HCT116 (cell line): ENCODE results near the gene SGSH. TPM values are rescaled to one million over a fixed set of nuclear protein-coding genes. Genes with fewer than 3 reads are reported as not detected.

Experiments
- ATAC-seq: fragments of 200-7000 bp; cut with Tn5 transposase; 2 replicates; pipeline ENCODE4 v1.9.1; 2020; ENCODE audit warnings: mild to moderate bottlenecking, moderate library complexity
- BruUV-seq: library from RNA; stranded (reverse); fragments of 400-500 nt; replicated peaks from 2 replicates; lab custom pipeline; 2021; lab: Mats Ljungman, UMichigan
- CTCF ChIA-PET: fragments of 300-600 bp; sonication (Branson Sonifier 250); formaldehyde crosslinking; loops from one replicate; lab custom pipeline; 2021; ENCODE audit warnings: antibody characterized with exemption; lab: Charles Lee
- POLR2A ChIA-PET: fragments of 300-600, 350-600 bp; sonication (Branson Sonifier 250); formaldehyde crosslinking; loops from one replicate; lab custom pipeline; 2021; ENCODE audit warnings: antibody characterized with exemption; lab: Charles Lee
- RAD21 ChIA-PET, 2 experiments: fragments of 300-600 bp; sonication (Branson Sonifier 250); formaldehyde crosslinking; loops; one replicate each; lab custom pipeline; 2023; ENCODE audit warnings: low total read pairs in 2 of 2; ENCODE audit not compliant: uncharacterized antibody in 2 of 2, unreplicated experiment in 2 of 2, low non-redundant PET in 1 of 2; lab: Charles Lee
- DNase-seq: peaks from one replicate; pipeline ENCODE4 v3.0.0-alpha.2; 2010; ENCODE audit warnings: low read depth, low spot score
- H2AFZ ChIP-seq: fragments of 200-600 bp; shearing (Covaris generic), sonication (generic); 2 replicates; pipeline ENCODE4 v1.6.1; 2017; ENCODE audit warnings: low read depth, mixed run types, mixed read lengths, antibody characterized with exemption, low read length; ENCODE audit not compliant: poor library complexity, severe bottlenecking
- H3K27ac ChIP-seq: 2 replicates; pipeline ENCODE4 v1.5.1; 2012; ENCODE audit warnings: low read depth, low read length
- H3K27me3 ChIP-seq: fragments of 200-600 bp; sonication (generic); 2 replicates; pipeline ENCODE4 v1.6.1; 2016; ENCODE audit warnings: mixed run types, low read length, mixed read lengths; ENCODE audit not compliant: insufficient read depth
- H3K36me3 ChIP-seq, 2 experiments: fragments of 200-500 bp in 1 of 2; fragments of 200-600 bp in 1 of 2; sonication (Bioruptor generic) in 1 of 2; sonication (generic) in 1 of 2; 2 replicates each; pipeline versions ENCODE4 v1.5.1 to v1.6.1; 2014 to 2016; ENCODE audit warnings: low read length in 2 of 2, inconsistent platforms in 1 of 2, mixed read lengths in 1 of 2, mixed run types in 1 of 2; ENCODE audit not compliant: insufficient read depth in 2 of 2, control insufficient read depth in 1 of 2
- H3K4me1 ChIP-seq, 2 experiments: fragments of 200-600 bp in 1 of 2; sonication (generic) in 1 of 2; 2 replicates each; pipeline versions ENCODE4 v1.5.1 to v1.6.1; 2012 to 2017; ENCODE audit warnings: low read length in 2 of 2, inconsistent platforms in 1 of 2, mild to moderate bottlenecking in 1 of 2, mixed read lengths in 1 of 2, mixed run types in 1 of 2, moderate library complexity in 1 of 2; ENCODE audit not compliant: insufficient read depth in 2 of 2, control insufficient read depth in 1 of 2
- H3K4me2 ChIP-seq: fragments of 200-600 bp; sonication (generic); 2 replicates; pipeline ENCODE4 v1.6.1; 2017; ENCODE audit warnings: mixed run types, low read length, mixed read lengths
- H3K4me3 ChIP-seq, 2 experiments: fragments of 200-600 bp in 1 of 2; sonication (generic) in 1 of 2; replicated peaks in 1 of 2; 2 replicates each; pipeline ENCODE4 v1.5.1; 2011 to 2016; ENCODE audit warnings: low read length in 2 of 2, control low read depth in 1 of 2, low read depth in 1 of 2, mild to moderate bottlenecking in 1 of 2, mixed read lengths in 1 of 2, mixed run types in 1 of 2
- H3K79me2 ChIP-seq: fragments of 200-600 bp; sonication (generic); 2 replicates; pipeline ENCODE4 v1.6.1; 2017; ENCODE audit warnings: mild to moderate bottlenecking, mixed run types, low read length, moderate library complexity, mixed read lengths; ENCODE audit not compliant: insufficient read depth
- H3K9ac ChIP-seq: fragments of 200-600 bp; sonication (generic); 2 replicates; pipeline ENCODE4 v1.6.1; 2016; ENCODE audit warnings: low read length, mixed read lengths
- H3K9me2 ChIP-seq: fragments of 200-600 bp; sonication (generic), shearing (Covaris generic); 2 replicates; pipeline ENCODE4 v1.6.1; 2017; ENCODE audit warnings: mixed run types, mild to moderate bottlenecking, moderate library complexity; ENCODE audit not compliant: insufficient read depth
- H3K9me3 ChIP-seq, 2 experiments: fragments of 200-500 bp in 1 of 2; fragments of 200-600 bp in 1 of 2; sonication (Bioruptor generic) in 1 of 2; sonication (generic) in 1 of 2; 2 replicates each; pipeline ENCODE4 v1.6.1; 2014 to 2017; ENCODE audit warnings: low read length in 2 of 2, mixed read lengths in 2 of 2, inconsistent platforms in 1 of 2, low read depth in 1 of 2, mild to moderate bottlenecking in 1 of 2, mixed run types in 1 of 2, moderate library complexity in 1 of 2; ENCODE audit not compliant: control insufficient read depth in 1 of 2, insufficient read depth in 1 of 2
- H4K20me1 ChIP-seq: fragments of 200-600 bp; sonication (generic), shearing (Covaris generic); 2 replicates; pipeline ENCODE4 v1.6.1; 2017; ENCODE audit warnings: mixed run types, mild to moderate bottlenecking, moderate library complexity; ENCODE audit not compliant: insufficient read depth
- ATF3 ChIP-seq: IDR thresholded peaks from 2 replicates; pipeline ENCODE4 v1.6.1; 2012
- CBX3 ChIP-seq: IDR thresholded peaks from 2 replicates; pipeline ENCODE4 v1.6.1; 2012; ENCODE audit warnings: low read depth
- CEBPB ChIP-seq: IDR thresholded peaks from 2 replicates; pipeline ENCODE4 v1.6.1; 2012; ENCODE audit warnings: low read depth
- EGR1 ChIP-seq: IDR thresholded peaks from 2 replicates; pipeline ENCODE4 v1.6.1; 2012; ENCODE audit warnings: low read depth
- ELF1 ChIP-seq: IDR thresholded peaks from 2 replicates; pipeline ENCODE4 v1.6.1; 2012; ENCODE audit warnings: low read depth, borderline replicate concordance
- EZH2 ChIP-seq: fragments of 200-600 bp; sonication (generic); IDR thresholded peaks from 2 replicates; pipeline ENCODE4 v1.6.1; 2017; ENCODE audit warnings: antibody characterized with exemption, mixed run types
- EZH2phosphoT487 ChIP-seq: fragments of 200-600 bp; IDR thresholded peaks from 2 replicates; pipeline ENCODE4 v1.6.1; 2018; ENCODE audit warnings: antibody characterized with exemption, borderline replicate concordance
- JUND ChIP-seq: IDR thresholded peaks from 2 replicates; pipeline ENCODE4 v1.6.1; 2012
- MAX ChIP-seq: IDR thresholded peaks from 2 replicates; pipeline ENCODE4 v1.6.1; 2012
- POLR2A ChIP-seq: IDR thresholded peaks from 2 replicates; pipeline ENCODE4 v1.7.0; 2011; ENCODE audit warnings: borderline replicate concordance; ENCODE audit not compliant: insufficient read depth, insufficient read length; ENCODE audit errors: extremely low read depth
- POLR2AphosphoS5 ChIP-seq: IDR thresholded peaks from 2 replicates; pipeline ENCODE4 v1.6.1; 2011; ENCODE audit warnings: mild to moderate bottlenecking, low read depth, low read length, moderate library complexity
- REST ChIP-seq: IDR thresholded peaks from 2 replicates; pipeline ENCODE4 v1.6.1; 2012; ENCODE audit warnings: low read depth
- SRF ChIP-seq: IDR thresholded peaks from 2 replicates; pipeline ENCODE4 v1.6.1; 2012; ENCODE audit warnings: low read depth
- ZBTB33 ChIP-seq: IDR thresholded peaks from 2 replicates; pipeline ENCODE4 v1.6.1; 2011; ENCODE audit warnings: mild to moderate bottlenecking, low read length, moderate library complexity; ENCODE audit not compliant: insufficient replicate concordance; ENCODE audit errors: extremely low read depth
- ZFX ChIP-seq: fragments of 450-650 bp; IDR thresholded peaks from 2 replicates; pipeline ENCODE4 v1.6.1; 2017
- ZNF274 ChIP-seq: fragments of 200-500 bp; sonication (Bioruptor generic); IDR thresholded peaks from 2 replicates; pipeline ENCODE4 v1.6.1; 2014; ENCODE audit warnings: mild to moderate bottlenecking, low read depth, low read length, inconsistent platforms
- intact Hi-C: fragments of 100-400 bp; cut with micrococcal nuclease; formaldehyde crosslinking; loops from 2 replicates; pipeline ENCODE4 v1.10.0; 2022
- total RNA-seq: library from RNA; stranded (reverse); gene quantifications from one replicate; pipeline ENCODE4 v1.2.1, GENCODE V29; 2021; ENCODE audit not compliant: unreplicated experiment

The SGSH gene
- total RNA-seq, 1 experiment from 2014 or later, result 34.4 TPM

GRCh38 chr17:80182845-80183223 lies 37.3 kb downstream of the SGSH start:
- H3K27me3 ChIP-seq, result no peaks in the 10 kb centered on the region
- RAD21 ChIA-PET, result no interaction called here
- peaks cover 0 to 11% of the 10 kb centered on the region in 2 experiments; a peak in 1 of 4 replicates for H3K4me1 ChIP-seq
- no peaks in the 10 kb centered on the region for H3K79me2 ChIP-seq
- H3K4me2 ChIP-seq, result no peak overlapping the region
- BruUV-seq, result no TSS peak
- no peaks in the 10 kb centered on the region for H3K9me2 ChIP-seq
- H3K36me3 ChIP-seq, result no peaks in the 10 kb centered on the region
- CTCF ChIA-PET, result no interaction called here
- TF ChIP-seq ZFX, result no peak
- TF ChIP-seq MAX, result no peak
- no peak for TF ChIP-seq ZBTB33
- TF ChIP-seq POLR2A, result no peak
- TF ChIP-seq ELF1, result no peak
- TF ChIP-seq EGR1, result no peak
- TF ChIP-seq REST, result no peak
- no peak for TF ChIP-seq EZH2phosphoT487
- no peak for TF ChIP-seq POLR2AphosphoS5
- TF ChIP-seq CEBPB, result no peak
- TF ChIP-seq CBX3, result no peak
- TF ChIP-seq ZNF274, result no peak
- TF ChIP-seq JUND, result no peak
- TF ChIP-seq SRF, result no peak
- no peak for TF ChIP-seq EZH2
- TF ChIP-seq ATF3, result no peak
- intact Hi-C loops, result no loop called here
- H3K27ac ChIP-seq, result no peak overlapping the region
- no peak overlapping the region for H2AFZ ChIP-seq
- no peak overlapping the region for H3K9ac ChIP-seq
- POLR2A ChIA-PET, result no interaction called here
- H3K4me3 ChIP-seq, result no peak overlapping the region
- H4K20me1 ChIP-seq, result no peaks in the 10 kb centered on the region
- DNase-seq (no peak), ATAC-seq (no peak)
- no peaks in the 10 kb centered on the region for H3K9me3 ChIP-seq
